ENCODE results near the gene MAP3K5.

- TF ChIP-seq CTCF (IDR thresholded peaks at IDR 0.05) (no peak), POLR2AphosphoS5 (IDR thresholded peaks at IDR 0.05; ENCODE audit: insufficient read depth in 1 of 2, low read depth in 1 of 2) (peak in 1 of 2 donors; percentile 51)
Observed at GRCh38 chr6:136788069-136788902, 4.0 kb downstream of the MAP3K5 start.

Data from vagina (tissue), 2 donors.